Type B pancreatic cell (in vitro differentiated cells): ENCODE data around the gene ETDA. TPM values are rescaled to one million over a fixed set of nuclear protein-coding genes. Genes with fewer than 3 reads are reported as not detected.

Experiments
- DNase-seq: peaks from one replicate; pipeline ENCODE4 v3.0.0; 2021; ENCODE audit warnings: mixed read lengths; ENCODE audit not compliant: unreplicated experiment; ENCODE audit errors: extremely low spot score
- H3K27ac Mint-ChIP-seq: 2 replicates; pipeline ENCODE4 v1.8.0; 2021; ENCODE audit warnings: mild to moderate bottlenecking, mixed read lengths
- H3K27me3 Mint-ChIP-seq: 2 replicates; pipeline ENCODE4 v1.8.0; 2021; ENCODE audit warnings: mixed read lengths
- H3K36me3 Mint-ChIP-seq: 2 replicates; pipeline ENCODE4 v1.8.0; 2021; ENCODE audit warnings: mixed read lengths
- H3K4me1 Mint-ChIP-seq: one replicate; pipeline ENCODE4 v1.8.0; 2021; ENCODE audit warnings: mixed read lengths; ENCODE audit not compliant: unreplicated experiment
- H3K4me3 Mint-ChIP-seq: 2 replicates; pipeline ENCODE4 v1.8.0; 2021; ENCODE audit warnings: mild to moderate bottlenecking, mixed read lengths
- H3K9me3 Mint-ChIP-seq: 2 replicates; pipeline ENCODE4 v1.8.0; 2021; ENCODE audit warnings: mixed read lengths
- total RNA-seq: library from RNA; stranded (reverse); gene quantifications from 2 replicates; pipeline ENCODE4 v1.2.1, GENCODE V29; 2021; ENCODE audit warnings: low replicate concordance
- TF ChIP-seq, protein P1 (sequence below): fragments of 200-600 bp; sonication (generic); conservative IDR thresholded peaks from 2 replicates; pipeline ENCODE4 v1.5.0; 2021; ENCODE audit warnings: antibody characterized with exemption, mild to moderate bottlenecking

The ETDA gene
- total RNA-seq, 1 donor from 2014 or later, result not detected

GRCh38 chrX:135295944-135296305, 44.1 kb downstream of the ETDA start:
- peak overlapping the region; percentile 77 for H3K4me3 Mint-ChIP-seq
- no peaks in the 10 kb centered on the region for H3K4me1 Mint-ChIP-seq
- TF ChIP-seq, protein P1, sequence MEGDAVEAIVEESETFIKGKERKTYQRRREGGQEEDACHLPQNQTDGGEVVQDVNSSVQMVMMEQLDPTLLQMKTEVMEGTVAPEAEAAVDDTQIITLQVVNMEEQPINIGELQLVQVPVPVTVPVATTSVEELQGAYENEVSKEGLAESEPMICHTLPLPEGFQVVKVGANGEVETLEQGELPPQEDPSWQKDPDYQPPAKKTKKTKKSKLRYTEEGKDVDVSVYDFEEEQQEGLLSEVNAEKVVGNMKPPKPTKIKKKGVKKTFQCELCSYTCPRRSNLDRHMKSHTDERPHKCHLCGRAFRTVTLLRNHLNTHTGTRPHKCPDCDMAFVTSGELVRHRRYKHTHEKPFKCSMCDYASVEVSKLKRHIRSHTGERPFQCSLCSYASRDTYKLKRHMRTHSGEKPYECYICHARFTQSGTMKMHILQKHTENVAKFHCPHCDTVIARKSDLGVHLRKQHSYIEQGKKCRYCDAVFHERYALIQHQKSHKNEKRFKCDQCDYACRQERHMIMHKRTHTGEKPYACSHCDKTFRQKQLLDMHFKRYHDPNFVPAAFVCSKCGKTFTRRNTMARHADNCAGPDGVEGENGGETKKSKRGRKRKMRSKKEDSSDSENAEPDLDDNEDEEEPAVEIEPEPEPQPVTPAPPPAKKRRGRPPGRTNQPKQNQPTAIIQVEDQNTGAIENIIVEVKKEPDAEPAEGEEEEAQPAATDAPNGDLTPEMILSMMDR, result peak; percentile 2
- H3K27ac Mint-ChIP-seq, result no peak overlapping the region
- H3K36me3 Mint-ChIP-seq, result peaks cover 12% of the 10 kb centered on the region
- H3K27me3 Mint-ChIP-seq, result no peaks in the 10 kb centered on the region
- DNase-seq, result no peak
- peaks cover 5% of the 10 kb centered on the region for H3K9me3 Mint-ChIP-seq

GRCh38 chrX:135302269-135302873, 50.5 kb downstream of the ETDA start:
- Mint-ChIP-seq H3K36me3 (no peaks in the 10 kb centered on the region), H3K27ac (no peak overlapping the region), H3K4me3 (peak overlapping the region; percentile 16), H3K9me3 (no peaks in the 10 kb centered on the region), H3K27me3 (no peaks in the 10 kb centered on the region), H3K4me1 (peaks cover 6% of the 10 kb centered on the region)
- DNase-seq, result no peak
- TF ChIP-seq, protein P1, result no peak

Other genes starting within 250 kb of the ETDA start
- gene RTL8B, start 229.5 kb upstream of the ETDA start, total RNA-seq, result 13.9 and 14.2 TPM in 2 replicates
- 90.6 and 109 TPM in 2 replicates for gene RTL8C, start 219.7 kb upstream of the ETDA start, total RNA-seq
- gene RTL8A, start 199.9 kb upstream of the ETDA start, total RNA-seq, result 48.7 and 54.5 TPM in 2 replicates
- 3.4 and 5.3 TPM in 2 replicates for gene SMIM10L2B, start 153.3 kb upstream of the ETDA start, total RNA-seq
- gene ETDB, start 131.5 kb upstream of the ETDA start, total RNA-seq, result not detected in 2 replicates
- not detected in 2 replicates for gene CT55, start 80.7 kb upstream of the ETDA start, total RNA-seq
- gene ETDC, start 57.4 kb downstream of the ETDA start, total RNA-seq, result not detected in 2 replicates
- 7.2 and 8.5 TPM in 2 replicates for gene ZNF75D, start 92.0 kb downstream of the ETDA start, total RNA-seq
- gene ZNF449, start 92.7 kb downstream of the ETDA start, total RNA-seq, result 4.3 and 7.1 TPM in 2 replicates
- gene SMIM10L2A, start 169.9 kb downstream of the ETDA start, total RNA-seq, result 2.6 and 4.8 TPM in 2 replicates